Astrocyte (in vitro differentiated cells and primary cell): ENCODE data around the gene DCHS2. TPM values are rescaled to one million over a fixed set of nuclear protein-coding genes. Genes with fewer than 3 reads are reported as not detected.

Source experiments
- DNase-seq: peaks from one replicate; pipeline ENCODE4 v3.0.0-alpha.2; 2010; ENCODE audit warnings: low read depth
- FAIRE-seq: peaks from 2 replicates; lab custom pipeline; 2011; peaks lifted over from hg19 to GRCh38; lab: Jason Lieb, UNC
- H2AFZ ChIP-seq: 2 replicates; pipeline ENCODE4 v1.6.0; 2012; ENCODE audit warnings: low read depth, low read length, inconsistent platforms
- H3K27ac ChIP-seq: 2 replicates; pipeline ENCODE4 v1.5.1; 2011; ENCODE audit warnings: low read depth, low read length, inconsistent platforms
- H3K27me3 ChIP-seq: 2 replicates; pipeline ENCODE4 v1.6.0; 2011; ENCODE audit warnings: low read length, inconsistent platforms; ENCODE audit not compliant: insufficient read depth
- H3K36me3 ChIP-seq: 2 replicates; pipeline ENCODE4 v1.5.1; 2011; ENCODE audit warnings: low read length, inconsistent platforms; ENCODE audit not compliant: insufficient read depth
- H3K4me1 ChIP-seq: 2 replicates; pipeline ENCODE4 v1.5.1; 2011; ENCODE audit warnings: low read length, inconsistent platforms; ENCODE audit not compliant: insufficient read depth
- H3K4me2 ChIP-seq: 2 replicates; pipeline ENCODE4 v1.6.0; 2012; ENCODE audit warnings: low read length, inconsistent platforms
- H3K4me3 ChIP-seq: 2 replicates; pipeline ENCODE4 v1.5.1; 2011; ENCODE audit warnings: low read depth, mild to moderate bottlenecking, low read length, inconsistent platforms; ENCODE audit not compliant: insufficient read depth
- H3K79me2 ChIP-seq: 2 replicates; pipeline ENCODE4 v1.6.0; 2012; ENCODE audit warnings: mild to moderate bottlenecking, low read length, inconsistent platforms; ENCODE audit not compliant: insufficient read depth
- H3K9ac ChIP-seq: 2 replicates; pipeline ENCODE4 v1.6.0; 2012; ENCODE audit warnings: mild to moderate bottlenecking, low read length, inconsistent platforms
- H3K9me3 ChIP-seq: 2 replicates; pipeline ENCODE4 v1.5.1; 2012; ENCODE audit warnings: low read depth, mild to moderate bottlenecking, low read length, inconsistent platforms; ENCODE audit not compliant: insufficient read depth
- H4K20me1 ChIP-seq: 2 replicates; pipeline ENCODE4 v1.6.0; 2012; ENCODE audit warnings: low read length, inconsistent platforms; ENCODE audit not compliant: insufficient read depth
- H3K27ac Mint-ChIP-seq: one replicate; pipeline ENCODE4 v1.8.0; 2021; ENCODE audit warnings: mild to moderate bottlenecking, mixed read lengths; ENCODE audit not compliant: unreplicated experiment
- H3K27me3 Mint-ChIP-seq: one replicate; pipeline ENCODE4 v1.8.0; 2021; ENCODE audit warnings: low read depth, mixed read lengths; ENCODE audit not compliant: unreplicated experiment
- H3K36me3 Mint-ChIP-seq: one replicate; pipeline ENCODE4 v1.8.0; 2021; ENCODE audit warnings: low read depth, mixed read lengths; ENCODE audit not compliant: unreplicated experiment
- H3K4me1 Mint-ChIP-seq: one replicate; pipeline ENCODE4 v1.8.0; 2021; ENCODE audit warnings: low read depth, mixed read lengths; ENCODE audit not compliant: unreplicated experiment
- H3K4me3 Mint-ChIP-seq: one replicate; pipeline ENCODE4 v1.8.0; 2021; ENCODE audit warnings: mild to moderate bottlenecking, moderate library complexity, mixed read lengths; ENCODE audit not compliant: unreplicated experiment
- H3K9me3 Mint-ChIP-seq: one replicate; pipeline ENCODE4 v1.8.0; 2021; ENCODE audit warnings: mild to moderate bottlenecking, mixed read lengths; ENCODE audit not compliant: unreplicated experiment
- EZH2 ChIP-seq: IDR thresholded peaks from 2 replicates; pipeline ENCODE4 v1.6.1; 2012; ENCODE audit warnings: mild to moderate bottlenecking, low read length, inconsistent platforms; ENCODE audit not compliant: insufficient read depth
- total RNA-seq: library from RNA; stranded (reverse); gene quantifications from 2 replicates; pipeline ENCODE4 v1.2.1, GENCODE V29; 2021
- TF ChIP-seq, protein P1 (sequence below): IDR thresholded peaks from 2 replicates; pipeline ENCODE4 v1.5.1; 2011; ENCODE audit warnings: low read depth, mild to moderate bottlenecking, inconsistent platforms, low read length, moderate library complexity; ENCODE audit not compliant: insufficient read depth

The DCHS2 gene
- total RNA-seq, 1 donor from 2014 or later, result 0.25 TPM

DNA sequence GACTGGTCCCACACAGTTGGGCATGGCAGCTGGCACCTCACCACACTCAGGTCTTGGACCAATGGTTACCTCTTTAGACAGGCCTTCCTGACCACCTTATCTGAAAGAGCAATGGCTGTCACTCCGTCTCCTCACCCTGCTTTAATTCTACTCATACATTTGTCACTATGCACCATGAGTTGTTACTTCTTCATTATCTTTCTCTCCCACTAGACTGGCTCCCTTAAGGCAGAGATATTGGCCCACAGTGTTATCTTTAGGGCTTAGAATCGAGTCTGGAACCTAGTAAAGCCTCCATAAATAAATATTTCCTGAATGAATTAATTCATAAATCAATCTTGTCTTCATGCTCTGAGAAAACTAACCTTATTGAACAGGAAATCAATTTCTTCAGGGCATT is 46.6 kb downstream of the DCHS2 start:
- Histone ChIP-seq H3K9me3 (no peaks in the 10 kb centered on the region), H3K36me3 (no peaks in the 10 kb centered on the region), H3K27ac (no peak overlapping the region), H2AFZ (no peak overlapping the region), H3K4me3 (no peak overlapping the region), H3K79me2 (no peaks in the 10 kb centered on the region), H3K27me3 (no peaks in the 10 kb centered on the region), H3K9ac (no peak overlapping the region), H4K20me1 (no peaks in the 10 kb centered on the region), H3K4me2 (no peak overlapping the region), H3K4me1 (no peaks in the 10 kb centered on the region)
- DNase-seq, result no peak
- Mint-ChIP-seq H3K36me3 (no peaks in the 10 kb centered on the region), H3K4me1 (no peaks in the 10 kb centered on the region), H3K27ac (no peak overlapping the region), H3K27me3 (peaks cover 2% of the 10 kb centered on the region), H3K9me3 (no peaks in the 10 kb centered on the region), H3K4me3 (no peak overlapping the region)
- FAIRE-seq, result no peak
- TF ChIP-seq, protein P1, sequence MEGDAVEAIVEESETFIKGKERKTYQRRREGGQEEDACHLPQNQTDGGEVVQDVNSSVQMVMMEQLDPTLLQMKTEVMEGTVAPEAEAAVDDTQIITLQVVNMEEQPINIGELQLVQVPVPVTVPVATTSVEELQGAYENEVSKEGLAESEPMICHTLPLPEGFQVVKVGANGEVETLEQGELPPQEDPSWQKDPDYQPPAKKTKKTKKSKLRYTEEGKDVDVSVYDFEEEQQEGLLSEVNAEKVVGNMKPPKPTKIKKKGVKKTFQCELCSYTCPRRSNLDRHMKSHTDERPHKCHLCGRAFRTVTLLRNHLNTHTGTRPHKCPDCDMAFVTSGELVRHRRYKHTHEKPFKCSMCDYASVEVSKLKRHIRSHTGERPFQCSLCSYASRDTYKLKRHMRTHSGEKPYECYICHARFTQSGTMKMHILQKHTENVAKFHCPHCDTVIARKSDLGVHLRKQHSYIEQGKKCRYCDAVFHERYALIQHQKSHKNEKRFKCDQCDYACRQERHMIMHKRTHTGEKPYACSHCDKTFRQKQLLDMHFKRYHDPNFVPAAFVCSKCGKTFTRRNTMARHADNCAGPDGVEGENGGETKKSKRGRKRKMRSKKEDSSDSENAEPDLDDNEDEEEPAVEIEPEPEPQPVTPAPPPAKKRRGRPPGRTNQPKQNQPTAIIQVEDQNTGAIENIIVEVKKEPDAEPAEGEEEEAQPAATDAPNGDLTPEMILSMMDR, result no peak
- TF ChIP-seq EZH2, result no peak

DNA sequence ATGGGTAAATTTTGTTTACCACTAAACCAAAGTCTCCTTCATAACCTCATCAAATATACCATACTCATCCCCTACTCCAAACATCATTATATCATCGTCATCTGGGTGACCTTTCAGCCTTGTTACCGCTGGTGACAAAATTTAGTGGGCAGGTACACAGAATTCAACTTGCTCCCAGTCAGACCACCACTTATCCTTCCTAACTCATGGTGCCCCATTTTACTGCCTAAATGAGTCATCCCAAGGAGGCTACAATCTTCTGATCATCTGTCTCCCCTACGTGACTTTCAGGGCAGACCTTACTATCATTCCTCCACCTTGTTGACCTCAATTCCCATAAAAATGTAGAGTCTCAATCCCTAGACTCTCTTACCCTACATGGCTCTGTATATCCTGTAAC is 49.6 kb downstream of the DCHS2 start:
- no peak overlapping the region for H3K27ac Mint-ChIP-seq

DNA sequence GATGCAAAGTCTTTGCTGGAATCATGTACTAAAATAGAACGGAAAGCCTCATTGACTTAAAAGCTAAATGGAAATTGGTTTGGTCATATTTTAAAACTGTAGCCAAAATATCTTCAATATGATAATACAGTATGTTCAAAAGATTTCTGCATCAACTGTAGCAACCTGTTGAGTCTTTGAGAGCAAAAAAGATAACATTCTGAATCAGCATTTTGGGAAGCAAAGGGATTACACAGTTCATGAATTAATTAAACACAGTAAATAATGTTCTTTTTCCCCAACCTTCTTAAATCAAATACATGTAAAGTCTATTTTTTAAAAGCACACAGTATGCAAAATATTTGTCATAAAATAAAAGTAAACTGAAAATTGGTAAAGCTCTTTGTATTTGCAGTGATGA is 50.5 kb downstream of the DCHS2 start:
- no peaks in the 10 kb centered on the region for H3K27me3 ChIP-seq
- no peak for TF ChIP-seq EZH2
- TF ChIP-seq, protein P1, result no peak
- no peaks in the 10 kb centered on the region for H3K79me2 ChIP-seq
- no peak overlapping the region for H3K27ac ChIP-seq
- Mint-ChIP-seq H3K27me3 (peaks cover 3% of the 10 kb centered on the region), H3K27ac (no peak overlapping the region), H3K4me3 (no peak overlapping the region), H3K4me1 (no peaks in the 10 kb centered on the region), H3K9me3 (no peaks in the 10 kb centered on the region), H3K36me3 (no peaks in the 10 kb centered on the region)
- no peaks in the 10 kb centered on the region for H3K36me3 ChIP-seq
- no peaks in the 10 kb centered on the region for H3K9me3 ChIP-seq
- no peak overlapping the region for H3K4me3 ChIP-seq
- H3K4me2 ChIP-seq, result no peak overlapping the region
- no peaks in the 10 kb centered on the region for H3K4me1 ChIP-seq
- FAIRE-seq (no peak), DNase-seq (no peak)
- H4K20me1 ChIP-seq, result no peaks in the 10 kb centered on the region
- no peak overlapping the region for H2AFZ ChIP-seq
- H3K9ac ChIP-seq, result no peak overlapping the region

More for the DNA sequence above, 49.6 kb downstream of the DCHS2 start:
- Histone ChIP-seq H3K27ac (no peak overlapping the region), H3K4me3 (no peak overlapping the region), H3K27me3 (no peaks in the 10 kb centered on the region), H3K79me2 (no peaks in the 10 kb centered on the region), H3K9me3 (no peaks in the 10 kb centered on the region), H3K4me2 (no peak overlapping the region), H3K36me3 (no peaks in the 10 kb centered on the region), H3K4me1 (no peaks in the 10 kb centered on the region), H4K20me1 (no peaks in the 10 kb centered on the region), H2AFZ (no peak overlapping the region), H3K9ac (no peak overlapping the region)
- no peaks in the 10 kb centered on the region for H3K9me3 Mint-ChIP-seq
- no peaks in the 10 kb centered on the region for H3K4me1 Mint-ChIP-seq
- TF ChIP-seq EZH2, result no peak
- TF ChIP-seq, protein P1, result no peak
- H3K36me3 Mint-ChIP-seq, result no peaks in the 10 kb centered on the region
- DNase-seq (no peak), FAIRE-seq (no peak)
- no peak overlapping the region for H3K4me3 Mint-ChIP-seq
- H3K27me3 Mint-ChIP-seq, result peaks cover 4% of the 10 kb centered on the region
